HCT116 (cell line): ENCODE measurements around the gene CPTP. TPM values are rescaled to one million over a fixed set of nuclear protein-coding genes. Genes with fewer than 3 reads are reported as not detected.

ENCODE experiments used
- ATAC-seq: fragments of 200-7000 bp; cut with Tn5 transposase; 2 replicates; pipeline ENCODE4 v1.9.1; 2020; ENCODE audit warnings: mild to moderate bottlenecking, moderate library complexity
- BruUV-seq: library from RNA; stranded (reverse); fragments of 400-500 nt; replicated peaks from 2 replicates; lab custom pipeline; 2021; lab: Mats Ljungman, UMichigan
- CTCF ChIA-PET: fragments of 300-600 bp; sonication (Branson Sonifier 250); formaldehyde crosslinking; loops from one replicate; lab custom pipeline; 2021; ENCODE audit warnings: antibody characterized with exemption; lab: Charles Lee
- POLR2A ChIA-PET: fragments of 300-600, 350-600 bp; sonication (Branson Sonifier 250); formaldehyde crosslinking; loops from one replicate; lab custom pipeline; 2021; ENCODE audit warnings: antibody characterized with exemption; lab: Charles Lee
- RAD21 ChIA-PET, 2 experiments: fragments of 300-600 bp; sonication (Branson Sonifier 250); formaldehyde crosslinking; loops; one replicate each; lab custom pipeline; 2023; ENCODE audit warnings: low total read pairs in 2 of 2; ENCODE audit not compliant: uncharacterized antibody in 2 of 2, unreplicated experiment in 2 of 2, low non-redundant PET in 1 of 2; lab: Charles Lee
- DNase-seq: peaks from one replicate; pipeline ENCODE4 v3.0.0-alpha.2; 2010; ENCODE audit warnings: low read depth, low spot score
- H2AFZ ChIP-seq: fragments of 200-600 bp; shearing (Covaris generic), sonication (generic); 2 replicates; pipeline ENCODE4 v1.6.1; 2017; ENCODE audit warnings: low read depth, mixed run types, mixed read lengths, antibody characterized with exemption, low read length; ENCODE audit not compliant: poor library complexity, severe bottlenecking
- H3K27ac ChIP-seq: 2 replicates; pipeline ENCODE4 v1.5.1; 2012; ENCODE audit warnings: low read depth, low read length
- H3K27me3 ChIP-seq: fragments of 200-600 bp; sonication (generic); 2 replicates; pipeline ENCODE4 v1.6.1; 2016; ENCODE audit warnings: mixed run types, low read length, mixed read lengths; ENCODE audit not compliant: insufficient read depth
- H3K36me3 ChIP-seq, 2 experiments: fragments of 200-500 bp in 1 of 2; fragments of 200-600 bp in 1 of 2; sonication (Bioruptor generic) in 1 of 2; sonication (generic) in 1 of 2; 2 replicates each; pipeline versions ENCODE4 v1.5.1 to v1.6.1; 2014 to 2016; ENCODE audit warnings: low read length in 2 of 2, inconsistent platforms in 1 of 2, mixed read lengths in 1 of 2, mixed run types in 1 of 2; ENCODE audit not compliant: insufficient read depth in 2 of 2, control insufficient read depth in 1 of 2
- H3K4me1 ChIP-seq, 2 experiments: fragments of 200-600 bp in 1 of 2; sonication (generic) in 1 of 2; 2 replicates each; pipeline versions ENCODE4 v1.5.1 to v1.6.1; 2012 to 2017; ENCODE audit warnings: low read length in 2 of 2, inconsistent platforms in 1 of 2, mild to moderate bottlenecking in 1 of 2, mixed read lengths in 1 of 2, mixed run types in 1 of 2, moderate library complexity in 1 of 2; ENCODE audit not compliant: insufficient read depth in 2 of 2, control insufficient read depth in 1 of 2
- H3K4me2 ChIP-seq: fragments of 200-600 bp; sonication (generic); 2 replicates; pipeline ENCODE4 v1.6.1; 2017; ENCODE audit warnings: mixed run types, low read length, mixed read lengths
- H3K4me3 ChIP-seq, 2 experiments: fragments of 200-600 bp in 1 of 2; sonication (generic) in 1 of 2; replicated peaks in 1 of 2; 2 replicates each; pipeline ENCODE4 v1.5.1; 2011 to 2016; ENCODE audit warnings: low read length in 2 of 2, control low read depth in 1 of 2, low read depth in 1 of 2, mild to moderate bottlenecking in 1 of 2, mixed read lengths in 1 of 2, mixed run types in 1 of 2
- H3K79me2 ChIP-seq: fragments of 200-600 bp; sonication (generic); 2 replicates; pipeline ENCODE4 v1.6.1; 2017; ENCODE audit warnings: mild to moderate bottlenecking, mixed run types, low read length, moderate library complexity, mixed read lengths; ENCODE audit not compliant: insufficient read depth
- H3K9ac ChIP-seq: fragments of 200-600 bp; sonication (generic); 2 replicates; pipeline ENCODE4 v1.6.1; 2016; ENCODE audit warnings: low read length, mixed read lengths
- H3K9me2 ChIP-seq: fragments of 200-600 bp; sonication (generic), shearing (Covaris generic); 2 replicates; pipeline ENCODE4 v1.6.1; 2017; ENCODE audit warnings: mixed run types, mild to moderate bottlenecking, moderate library complexity; ENCODE audit not compliant: insufficient read depth
- H3K9me3 ChIP-seq, 2 experiments: fragments of 200-500 bp in 1 of 2; fragments of 200-600 bp in 1 of 2; sonication (Bioruptor generic) in 1 of 2; sonication (generic) in 1 of 2; 2 replicates each; pipeline ENCODE4 v1.6.1; 2014 to 2017; ENCODE audit warnings: low read length in 2 of 2, mixed read lengths in 2 of 2, inconsistent platforms in 1 of 2, low read depth in 1 of 2, mild to moderate bottlenecking in 1 of 2, mixed run types in 1 of 2, moderate library complexity in 1 of 2; ENCODE audit not compliant: control insufficient read depth in 1 of 2, insufficient read depth in 1 of 2
- H4K20me1 ChIP-seq: fragments of 200-600 bp; sonication (generic), shearing (Covaris generic); 2 replicates; pipeline ENCODE4 v1.6.1; 2017; ENCODE audit warnings: mixed run types, mild to moderate bottlenecking, moderate library complexity; ENCODE audit not compliant: insufficient read depth
- CBX3 ChIP-seq: IDR thresholded peaks from 2 replicates; pipeline ENCODE4 v1.6.1; 2012; ENCODE audit warnings: low read depth
- ELF1 ChIP-seq: IDR thresholded peaks from 2 replicates; pipeline ENCODE4 v1.6.1; 2012; ENCODE audit warnings: low read depth, borderline replicate concordance
- EZH2phosphoT487 ChIP-seq: fragments of 200-600 bp; IDR thresholded peaks from 2 replicates; pipeline ENCODE4 v1.6.1; 2018; ENCODE audit warnings: antibody characterized with exemption, borderline replicate concordance
- JUND ChIP-seq: IDR thresholded peaks from 2 replicates; pipeline ENCODE4 v1.6.1; 2012
- MAX ChIP-seq: IDR thresholded peaks from 2 replicates; pipeline ENCODE4 v1.6.1; 2012
- RAD21 ChIP-seq: IDR thresholded peaks from 2 replicates; pipeline ENCODE4 v1.6.1; 2012; ENCODE audit warnings: low read depth, mild to moderate bottlenecking
- REST ChIP-seq: IDR thresholded peaks from 2 replicates; pipeline ENCODE4 v1.6.1; 2012; ENCODE audit warnings: low read depth
- SIN3A ChIP-seq: IDR thresholded peaks from 2 replicates; pipeline ENCODE4 v1.6.1; 2012; ENCODE audit warnings: low read depth
- SRF ChIP-seq: IDR thresholded peaks from 2 replicates; pipeline ENCODE4 v1.6.1; 2012; ENCODE audit warnings: low read depth
- TCF7L2 ChIP-seq: IDR thresholded peaks from 2 replicates; pipeline ENCODE4 v1.7.0; 2011; ENCODE audit warnings: borderline replicate concordance, inconsistent platforms; ENCODE audit not compliant: insufficient read depth, insufficient read length; ENCODE audit errors: extremely low read depth
- YY1 ChIP-seq: IDR thresholded peaks from 2 replicates; pipeline ENCODE4 v1.6.1; 2011; ENCODE audit warnings: low read length, low read depth, moderate library complexity, mild to moderate bottlenecking; ENCODE audit not compliant: insufficient replicate concordance; ENCODE audit errors: extremely low read depth
- ZNF274 ChIP-seq: fragments of 200-500 bp; sonication (Bioruptor generic); IDR thresholded peaks from 2 replicates; pipeline ENCODE4 v1.6.1; 2014; ENCODE audit warnings: mild to moderate bottlenecking, low read depth, low read length, inconsistent platforms
- intact Hi-C: fragments of 100-400 bp; cut with micrococcal nuclease; formaldehyde crosslinking; loops from 2 replicates; pipeline ENCODE4 v1.10.0; 2022
- total RNA-seq: library from RNA; stranded (reverse); gene quantifications from one replicate; pipeline ENCODE4 v1.2.1, GENCODE V29; 2021; ENCODE audit not compliant: unreplicated experiment

The CPTP gene
- total RNA-seq, 1 experiment from 2014 or later: 16.3 TPM

- ATAC-seq (no peak), DNase-seq (no peak)
- Histone ChIP-seq H2AFZ (no peak overlapping the region), H3K27me3 (no peaks in the 10 kb centered on the region), H3K27ac (peak overlapping the region; percentile 27; the same call in 1 of the 2 replicates), H3K4me3 (no peak overlapping the region), H3K36me3 (peaks cover 0 to 11% of the 10 kb centered on the region in 2 experiments; a peak in 1 of 4 replicates), H3K4me2 (peak overlapping the region; percentile 8; the same call in 1 of the 2 replicates), H3K9me2 (0 out of 2 replicates have a peak, but pooled peaks cover 3% of the 10 kb centered on the region), H3K79me2 (peaks cover 29% of the 10 kb centered on the region), H4K20me1 (no peaks in the 10 kb centered on the region), H3K9me3 (peaks cover 0 to 10% of the 10 kb centered on the region in 2 experiments; a peak in 1 of 4 replicates), H3K9ac (no peak overlapping the region), H3K4me1 (peaks cover 10 to 27% of the 10 kb centered on the region in 2 experiments)
- POLR2A ChIA-PET: interaction anchor here (1.1 kb wide), 1 partner anchor 23 kb away, joined by 3 read pairs; no protein-coding TSS in a partner anchor
- CTCF ChIA-PET: no interaction called here
- BruUV-seq: no TSS peak
- intact Hi-C loops: no loop called here
- no peak for TF ChIP-seq RAD21
- no peak for TF ChIP-seq ZNF274
- RAD21 ChIA-PET: interaction anchor here in 1 of 2 experiments (1.1 kb wide), 1 partner anchor 11 kb away, joined by 3 read pairs; no protein-coding TSS in a partner anchor
These were observed 46.8 kb downstream of the CPTP start for GRCh38 chr1:1371364-1371745.

GRCh38 chr1:1371746-1372711 lies 47.4 kb downstream of the CPTP start:
- POLR2A ChIA-PET: interaction anchor here (0.5 to 1.1 kb wide), 2 partner anchors 24 to 71 kb away, joined by 3 read pairs; no protein-coding TSS in a partner anchor
- no peak overlapping the region for H2AFZ ChIP-seq
- H3K9me3 ChIP-seq: peaks cover 0 to 4% of the 10 kb centered on the region in 2 experiments; a peak in 1 of 4 replicates
- DNase-seq (no peak), ATAC-seq (peak; percentile 52)
- no peaks in the 10 kb centered on the region for H3K27me3 ChIP-seq
- no TSS peak for BruUV-seq
- intact Hi-C loops: no loop called here
- H3K9ac ChIP-seq: no peak overlapping the region
- H3K4me1 ChIP-seq: peaks cover 14 to 33% of the 10 kb centered on the region in 2 experiments
- H3K79me2 ChIP-seq: peaks cover 29% of the 10 kb centered on the region
- RAD21 ChIA-PET: interaction anchor here in 1 of 2 experiments (1.1 kb wide), 1 partner anchor 12 kb away, joined by 3 read pairs; no protein-coding TSS in a partner anchor
- H4K20me1 ChIP-seq: no peaks in the 10 kb centered on the region
- peak overlapping the region; percentile 8 for H3K4me2 ChIP-seq
- H3K4me3 ChIP-seq: no peak overlapping the region
- no peaks in the 10 kb centered on the region for H3K9me2 ChIP-seq
- CTCF ChIA-PET: interaction anchor here (0.6 kb wide), 1 partner anchor 134 kb away, joined by 3 read pairs; no protein-coding TSS in a partner anchor
- peaks cover 0 to 11% of the 10 kb centered on the region in 2 experiments; a peak in 1 of 4 replicates for H3K36me3 ChIP-seq
- peak overlapping the region; percentile 27; the same call in 1 of the 2 replicates for H3K27ac ChIP-seq
- TF ChIP-seq REST (no peak), ELF1 (no peak), JUND (no peak), SIN3A (no peak), SRF (no peak), CBX3 (no peak), MAX (no peak), EZH2phosphoT487 (no peak), YY1 (no peak), TCF7L2 (no peak)
